IMR-90 (cell line): ENCODE results near the gene EFCAB8. TPM values are rescaled to one million over a fixed set of nuclear protein-coding genes. Genes with fewer than 3 reads are reported as not detected.

Experiments
- ATAC-seq: fragments of 200-7000 bp; cut with Tn5 transposase; 2 replicates; pipeline ENCODE4 v1.9.1; 2020; ENCODE audit warnings: low read depth, mild to moderate bottlenecking, moderate library complexity
- BruUV-seq: library from RNA; stranded (reverse); fragments of 400-500 nt; replicated peaks from 2 replicates; lab custom pipeline; 2021; lab: Mats Ljungman, UMichigan
- CTCF ChIA-PET: fragments of 300-600 bp; formaldehyde crosslinking; extraction: SDS; loops from one replicate; lab custom pipeline; 2021; ENCODE audit warnings: antibody characterized with exemption; lab: Yijun Ruan, JAX
- POLR2A ChIA-PET: fragments of 300-600 bp; sonication (Branson Sonifier 250); formaldehyde crosslinking; loops from one replicate; lab custom pipeline; 2022; ENCODE audit warnings: antibody characterized with exemption; ENCODE audit not compliant: unreplicated experiment; lab: Charles Lee
- DNase-seq: peaks from one replicate; pipeline ENCODE4 v3.0.0; 2013
- H2AFZ ChIP-seq: replicated peaks from 2 replicates; pipeline ENCODE3; 2013; ENCODE audit warnings: low read length, mild to moderate bottlenecking; ENCODE audit not compliant: poor library complexity
- H2AK5ac ChIP-seq: 2 replicates; pipeline ENCODE4 v1.6.1; 2013; ENCODE audit warnings: low read depth, low read length, inconsistent platforms
- H2AK9ac ChIP-seq: replicated peaks from 2 replicates; pipeline ENCODE3; 2013; ENCODE audit warnings: mild to moderate bottlenecking, low read depth, low read length, moderate library complexity; ENCODE audit not compliant: poor library complexity
- H2BK120ac ChIP-seq: 2 replicates; pipeline ENCODE4 v1.6.1; 2013; ENCODE audit warnings: low read depth, low read length, inconsistent platforms
- H2BK15ac ChIP-seq: 3 replicates; pipeline ENCODE4 v1.6.1; 2013; ENCODE audit warnings: low read depth, low read length, inconsistent platforms
- H2BK20ac ChIP-seq: 2 replicates; pipeline ENCODE4 v1.6.1; 2013; ENCODE audit warnings: low read depth, mild to moderate bottlenecking, inconsistent platforms, low read length, moderate library complexity
- H2BK5ac ChIP-seq: 2 replicates; pipeline ENCODE4 v1.6.1; 2013; ENCODE audit warnings: mild to moderate bottlenecking, low read depth, low read length, inconsistent platforms; ENCODE audit not compliant: poor library complexity, severe bottlenecking
- H3K14ac ChIP-seq: replicated peaks from 2 replicates; pipeline ENCODE4 v1.6.1; 2013; ENCODE audit warnings: low read depth, low read length, inconsistent platforms
- H3K18ac ChIP-seq: 2 replicates; pipeline ENCODE4 v1.6.1; 2013; ENCODE audit warnings: low read depth, low read length, control low read depth
- H3K23ac ChIP-seq: 2 replicates; pipeline ENCODE4 v1.6.1; 2013; ENCODE audit warnings: low read depth, low read length, inconsistent platforms
- H3K27ac ChIP-seq: 2 replicates; pipeline ENCODE4 v1.5.1; 2013; ENCODE audit warnings: mild to moderate bottlenecking, control low read depth, low read length; ENCODE audit not compliant: insufficient read depth
- H3K27me3 ChIP-seq: 2 replicates; pipeline ENCODE4 v1.6.1; 2013; ENCODE audit warnings: low read length; ENCODE audit not compliant: control insufficient read depth, insufficient read depth
- H3K36me3 ChIP-seq: 2 replicates; pipeline ENCODE4 v1.6.1; 2013; ENCODE audit warnings: low read length, mixed read lengths; ENCODE audit not compliant: control insufficient read depth, insufficient read depth
- H3K4ac ChIP-seq: 2 replicates; pipeline ENCODE4 v1.6.1; 2013; ENCODE audit warnings: low read depth, low read length, inconsistent platforms
- H3K4me1 ChIP-seq: 2 replicates; pipeline ENCODE4 v1.6.1; 2013; ENCODE audit warnings: low read length, mixed read lengths; ENCODE audit not compliant: control insufficient read depth, insufficient read depth
- H3K4me2 ChIP-seq: 2 replicates; pipeline ENCODE4 v1.6.1; 2013; ENCODE audit warnings: low read depth, mild to moderate bottlenecking, control low read depth, low read length, moderate library complexity
- H3K4me3 ChIP-seq: 2 replicates; pipeline ENCODE4 v1.5.1; 2013; ENCODE audit warnings: low read depth, mild to moderate bottlenecking, control low read depth, low read length, moderate library complexity; ENCODE audit not compliant: insufficient read depth
- H3K56ac ChIP-seq: 2 replicates; pipeline ENCODE4 v1.6.1; 2013; ENCODE audit warnings: low read length, inconsistent platforms; ENCODE audit not compliant: insufficient read depth; ENCODE audit errors: extremely low read depth
- H3K79me1 ChIP-seq, 2 experiments: 2 replicates each; pipeline ENCODE4 v1.6.1; 2013; ENCODE audit warnings: low read length in 2 of 2, inconsistent platforms in 1 of 2, low read depth in 1 of 2
- H3K9ac ChIP-seq: 2 replicates; pipeline ENCODE4 v1.6.1; 2013; ENCODE audit warnings: low read depth, low read length, control low read depth
- H3K9me1 ChIP-seq: 2 replicates; pipeline ENCODE4 v1.6.1; 2013; ENCODE audit warnings: low read length, inconsistent platforms; ENCODE audit not compliant: insufficient read depth
- H3K9me3 ChIP-seq: 2 replicates; pipeline ENCODE4 v1.6.1; 2013; ENCODE audit warnings: low read length; ENCODE audit not compliant: control insufficient read depth, insufficient read depth
- H4K20me1 ChIP-seq: 2 replicates; pipeline ENCODE4 v1.6.1; 2013; ENCODE audit warnings: low read length, inconsistent platforms; ENCODE audit not compliant: insufficient read depth
- H4K5ac ChIP-seq: 2 replicates; pipeline ENCODE4 v1.6.1; 2013; ENCODE audit warnings: mild to moderate bottlenecking, low read depth, low read length, control low read depth
- H4K8ac ChIP-seq, 2 experiments: 2 replicates each; pipeline ENCODE4 v1.6.1; 2013; ENCODE audit warnings: low read depth in 2 of 2, low read length in 2 of 2, control low read depth in 1 of 2, inconsistent platforms in 1 of 2
- H4K91ac ChIP-seq: 2 replicates; pipeline ENCODE4 v1.6.1; 2013; ENCODE audit warnings: low read depth, low read length, inconsistent platforms; ENCODE audit not compliant: insufficient read depth
- CHD1 ChIP-seq: IDR thresholded peaks from 2 replicates; pipeline ENCODE4 v1.6.1; 2012; ENCODE audit warnings: low read depth, low read length, improper control_type of control experiment
- ELK1 ChIP-seq: fragments of 150-350 bp; IDR thresholded peaks from 2 replicates; pipeline ENCODE4 v1.6.1; 2016; ENCODE audit warnings: low read depth, mild to moderate bottlenecking, low read length, moderate library complexity, borderline replicate concordance
- MXI1 ChIP-seq: IDR thresholded peaks from 2 replicates; pipeline ENCODE4 v1.6.1; 2012; ENCODE audit warnings: low read depth, mild to moderate bottlenecking, low read length, moderate library complexity, borderline replicate concordance
- POLR2A ChIP-seq: IDR thresholded peaks from 2 replicates; pipeline ENCODE4 v1.6.1; 2012; ENCODE audit warnings: mild to moderate bottlenecking, low read depth, low read length
- WGBS, 2 experiments: methylation state at CpG; one replicate each; pipeline versions ENCODE4 v1.1.5 to v1.1.7; 2013; ENCODE audit warnings: missing lambda C conversion rate in 2 of 2; ENCODE audit not compliant: insufficient read length in 1 of 2; ENCODE audit errors: extremely low coverage in 2 of 2; 5-methylcytosine and 5-hydroxymethylcytosine counted together
- dilution Hi-C: fragments of 300-500 bp; cut with HindIII; formaldehyde crosslinking; loops from one replicate; pipeline ENCODE4 v1.14.3; 2018; ENCODE audit warnings: low sequenced_read_pairs; ENCODE audit not compliant: unreplicated experiment
- in situ Hi-C: fragments of 300-500 bp; cut with MboI; formaldehyde crosslinking; loops from 3 replicates; pipeline ENCODE4 v1.14.3; 2019; ENCODE audit warnings: low sequenced_read_pairs, inconsistent platforms, mixed read lengths
- intact Hi-C: fragments of 100-400 bp; cut with micrococcal nuclease; formaldehyde crosslinking; loops from 2 replicates; pipeline ENCODE4 v1.10.0; 2022
- polyA plus RNA-seq, 3 experiments: library from polyadenylated mRNA; depleted of rRNA; stranded (reverse); fragments of >200 nt; gene quantifications; 2 replicates each; pipeline ENCODE4 v1.2.3, GENCODE V29; 2012; ENCODE audit warnings: low replicate concordance in 1 of 3
- total RNA-seq: library from RNA; depleted of rRNA; stranded (reverse); fragments of >200 nt; gene quantifications from 2 replicates; pipeline ENCODE4 v1.2.3, GENCODE V29; 2012

EFCAB8 gene
- total and polyA plus RNA-seq, 2 of the 4 experiments (the other 2 are of a cell fraction) = not detected

GRCh38 chr20:32976746-32977145 lies 118.0 kb downstream of the EFCAB8 start:
- Histone ChIP-seq H3K9ac (no peak overlapping the region), H3K36me3 (no peaks in the 10 kb centered on the region), H4K91ac (no peak overlapping the region), H3K9me3 (no peaks in the 10 kb centered on the region), H2BK20ac (no peak overlapping the region), H2AFZ (no peak overlapping the region), H3K4me1 (no peaks in the 10 kb centered on the region), H3K18ac (no peak overlapping the region), H3K4ac (no peak overlapping the region), H3K4me2 (no peak overlapping the region), H3K56ac (no peak overlapping the region), H3K79me1 (no peaks in the 10 kb centered on the region), H3K4me3 (no peak overlapping the region), H4K5ac (no peak overlapping the region), H3K27me3 (peaks cover 21% of the 10 kb centered on the region; the same call in 1 of the 2 replicates), H4K8ac (no peak overlapping the region), H3K23ac (no peak overlapping the region), H2AK5ac (no peak overlapping the region), H2BK15ac (no peak overlapping the region), H3K9me1 (no peaks in the 10 kb centered on the region), H3K27ac (no peak overlapping the region), H4K20me1 (no peaks in the 10 kb centered on the region), H2BK5ac (no peak overlapping the region), H2AK9ac (no peak overlapping the region), H3K14ac (no peak overlapping the region), H2BK120ac (no peak overlapping the region)
- in situ Hi-C loops = no loop called here
- ChIA-PET CTCF (no interaction called here), POLR2A (no interaction called here)
- intact Hi-C loops = no loop called here
- DNase-seq (no peak), ATAC-seq (no peak)
- WGBS, 2 experiments = no CpG with 5 or more reads among the region's 6 CpGs
- no TSS peak for BruUV-seq
- TF ChIP-seq MXI1 = no peak
- no peak for TF ChIP-seq ELK1
- TF ChIP-seq CHD1 = no peak
- no peak for TF ChIP-seq POLR2A
- dilution Hi-C loops = no loop called here
